ENCODE results near the gene CFB.
"Not testable (repeated sequence)": the region's sequence is repeated elsewhere in the genome, so short reads cannot be mapped to it uniquely, and the experiment has no call there.

The CFB gene

GRCh38 chr6:31915351-31915750 lies 30.5 kb upstream of the CFB start:
- DNase-seq = no peak

- no peak for DNase-seq
Measured at GRCh38 chr6:31915756-31916155, 30.1 kb upstream of the CFB start.

- DNase-seq = no peak
Measured at GRCh38 chr6:31918069-31918720, 27.7 kb upstream of the CFB start.

- no peak for DNase-seq
Measured at GRCh38 chr6:31919624-31920303, 26.1 kb upstream of the CFB start.

GRCh38 chr6:31920811-31921210 lies 25.1 kb upstream of the CFB start:
- DNase-seq = no peak

GRCh38 chr6:31922942-31923341 lies 23.0 kb upstream of the CFB start:
- DNase-seq = no peak

GRCh38 chr6:31927242-31927862 lies 18.5 kb upstream of the CFB start, which contains the start of gene C2:
TSS of gene C2 (plus strand) at chr6:31927717. CDS start at chr6:31927753, 36 bp downstream.
- no peak for DNase-seq

GRCh38 chr6:31927863-31928671 lies 17.8 kb upstream of the CFB start:
- no peak for DNase-seq

- no peak for DNase-seq
Measured at GRCh38 chr6:31928672-31928939, 17.3 kb upstream of the CFB start.

- DNase-seq = no peak
Measured at GRCh38 chr6:31930962-31931361, 14.9 kb upstream of the CFB start.

GRCh38 chr6:31932137-31932536 lies 13.8 kb upstream of the CFB start:
- not testable (repeated sequence) for DNase-seq

GRCh38 chr6:31933537-31933936 lies 12.4 kb upstream of the CFB start:
- DNase-seq = no peak

- DNase-seq = no peak
Measured at GRCh38 chr6:31935021-31935420, 10.9 kb upstream of the CFB start.

- no peak for DNase-seq
Measured at GRCh38 chr6:31935823-31936222, 10.1 kb upstream of the CFB start.

GRCh38 chr6:31940256-31940664 lies 5.6 kb upstream of the CFB start:
- no peak for DNase-seq

- DNase-seq = no peak
Measured at GRCh38 chr6:31943742-31944141, 2.2 kb upstream of the CFB start.

GRCh38 chr6:31945154-31945506 lies 765 bp upstream of the CFB start:
- no peak for DNase-seq

GRCh38 chr6:31946370-31946885 lies 533 bp downstream of the CFB start:
- DNase-seq = no peak

GRCh38 chr6:31947070-31947675 lies 1.3 kb downstream of the CFB start:
- DNase-seq = no peak

GRCh38 chr6:31947864-31948263 lies 2.0 kb downstream of the CFB start:
- no peak for DNase-seq

- no peak for DNase-seq
Measured at GRCh38 chr6:31948306-31948705, 2.4 kb downstream of the CFB start.

GRCh38 chr6:31948753-31949413 lies 3.0 kb downstream of the CFB start:
- no peak for DNase-seq
